Superior temporal gyrus (tissue), 1 donor: ENCODE measurements around the gene THBS3.

Source experiments
- DNase-seq: peaks from one replicate; pipeline ENCODE4 v3.0.0-alpha.2; 2016; ENCODE audit errors: extremely low spot score

The THBS3 gene

DNA sequence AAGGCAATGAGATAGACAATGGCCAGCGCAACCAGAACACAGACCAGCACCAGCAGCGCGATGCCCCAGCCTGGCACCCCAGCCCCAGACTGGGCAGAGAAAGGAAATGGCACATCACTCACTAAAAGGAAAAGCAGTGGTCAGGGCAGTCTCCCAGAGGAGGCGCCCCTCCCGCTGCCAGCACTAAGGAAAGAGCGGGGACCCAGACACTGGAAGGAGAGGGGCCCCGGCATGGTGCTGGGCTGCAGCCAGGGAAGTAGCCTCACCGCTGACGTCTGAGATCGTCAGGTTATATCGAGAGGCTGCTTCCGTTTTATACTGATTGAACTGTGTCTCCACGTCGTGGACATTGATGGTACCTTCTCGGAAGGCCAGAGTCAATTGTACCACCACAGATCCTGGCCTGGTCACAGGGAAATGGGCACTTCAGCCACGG, 20.2 kb downstream of the THBS3 start:
- DNase-seq: no peak

- DNase-seq: no peak
Observed at GRCh38 chr1:155186794-155187455, 20.8 kb downstream of the THBS3 start.

GRCh38 chr1:155186067-155186793, 21.5 kb downstream of the THBS3 start:
- no peak for DNase-seq

GRCh38 chr1:155185783-155186066, 22.0 kb downstream of the THBS3 start:
- DNase-seq: no peak

GRCh38 chr1:155184835-155185782, 22.6 kb downstream of the THBS3 start:
- no peak for DNase-seq

DNA sequence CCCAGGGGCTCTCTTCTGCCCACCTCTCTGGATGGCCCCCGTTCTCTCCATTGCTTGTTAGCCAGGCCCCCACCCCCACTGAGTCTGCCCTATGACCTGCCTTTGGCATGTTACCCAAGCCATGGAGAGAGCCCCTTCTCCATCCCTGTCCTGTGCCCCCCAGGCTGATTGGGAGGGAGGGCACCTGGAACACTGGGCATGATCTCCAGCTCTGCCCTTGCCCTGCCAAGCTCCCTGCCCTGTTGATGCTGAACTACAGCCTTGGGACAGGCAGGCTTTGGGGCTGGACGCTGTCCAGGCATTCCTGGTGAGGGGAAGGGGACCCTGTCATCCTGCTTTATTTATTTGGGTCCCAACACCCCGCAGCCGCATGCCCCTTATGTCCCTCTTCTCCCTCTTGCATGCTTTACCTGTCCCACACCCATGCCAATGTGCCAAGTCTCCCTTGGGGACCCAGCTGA, 23.3 kb downstream of the THBS3 start:
- DNase-seq: no peak

DNA sequence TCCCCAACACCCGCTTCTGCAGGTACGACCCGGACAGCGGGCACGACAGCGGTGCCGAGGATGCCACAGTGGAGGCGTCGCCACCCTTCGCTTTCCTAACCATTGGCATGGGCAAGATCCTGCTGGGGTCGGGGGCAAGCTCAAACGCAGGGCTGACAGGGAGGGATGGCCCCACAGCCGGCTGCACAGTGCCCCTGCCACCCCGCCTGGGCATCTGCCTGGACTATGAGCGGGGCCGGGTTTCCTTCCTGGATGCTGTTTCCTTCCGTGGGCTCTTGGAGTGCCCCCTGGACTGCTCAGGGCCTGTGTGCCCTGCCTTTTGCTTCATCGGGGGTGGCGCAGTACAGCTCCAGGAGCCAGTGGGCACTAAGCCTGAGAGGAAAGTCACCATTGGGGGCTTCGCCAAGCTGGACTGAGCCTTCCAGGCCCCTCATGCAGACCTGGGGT, 23.9 kb downstream of the THBS3 start:
- DNase-seq: no peak

GRCh38 chr1:155182052-155182550, 25.6 kb downstream of the THBS3 start:
- no peak for DNase-seq

GRCh38 chr1:155181371-155182051, 26.2 kb downstream of the THBS3 start:
- no peak for DNase-seq

DNA sequence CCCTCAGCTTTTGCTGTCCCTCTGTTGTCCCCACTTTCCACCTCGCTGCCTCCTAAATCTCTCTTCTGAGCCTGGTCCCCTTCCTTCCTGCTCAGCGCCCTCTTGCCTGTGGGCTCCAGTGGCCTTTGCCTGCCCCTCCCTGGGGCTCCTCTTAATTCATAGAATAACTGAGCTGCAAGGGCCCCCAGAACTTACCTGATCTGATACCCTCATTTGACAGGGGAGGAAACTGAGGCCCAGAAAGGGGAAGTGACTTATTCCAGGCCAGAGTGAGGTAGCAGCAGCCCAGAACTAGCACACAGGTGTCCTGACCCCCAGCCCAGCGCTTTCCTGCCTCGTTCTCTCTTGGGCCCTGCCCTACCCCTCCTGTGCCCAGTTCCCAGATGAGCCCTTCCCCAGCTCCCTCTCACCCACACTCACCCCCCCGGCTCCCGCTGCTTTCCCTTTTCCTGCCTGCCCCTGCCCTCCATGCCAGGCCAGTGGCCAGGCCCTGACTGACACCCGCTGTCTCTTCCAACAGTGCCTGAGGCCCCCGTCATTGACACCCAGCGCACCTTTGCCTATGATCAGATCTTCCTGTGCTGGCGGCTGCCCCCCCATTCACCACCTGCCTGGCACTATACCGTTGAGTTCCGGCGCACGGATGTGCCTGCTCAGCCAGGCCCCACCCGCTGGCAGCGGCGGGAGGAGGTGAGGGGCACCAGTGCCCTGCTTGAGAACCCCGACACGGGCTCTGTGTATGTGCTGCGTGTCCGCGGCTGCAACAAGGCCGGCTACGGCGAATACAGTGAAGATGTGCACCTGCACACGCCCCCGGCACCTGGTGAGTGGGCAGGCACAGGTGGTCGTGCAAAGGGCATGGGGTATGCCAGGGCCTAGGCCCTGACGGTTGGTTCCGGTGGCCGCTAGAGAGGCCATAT, 28.3 kb downstream of the THBS3 start:
- no peak for DNase-seq

GRCh38 chr1:155178441-155179111, 29.1 kb downstream of the THBS3 start:
- DNase-seq: no peak

GRCh38 chr1:155177918-155178281, 29.8 kb downstream of the THBS3 start:
- no peak for DNase-seq

GRCh38 chr1:155177192-155177917, 30.3 kb downstream of the THBS3 start:
- DNase-seq: no peak

DNA sequence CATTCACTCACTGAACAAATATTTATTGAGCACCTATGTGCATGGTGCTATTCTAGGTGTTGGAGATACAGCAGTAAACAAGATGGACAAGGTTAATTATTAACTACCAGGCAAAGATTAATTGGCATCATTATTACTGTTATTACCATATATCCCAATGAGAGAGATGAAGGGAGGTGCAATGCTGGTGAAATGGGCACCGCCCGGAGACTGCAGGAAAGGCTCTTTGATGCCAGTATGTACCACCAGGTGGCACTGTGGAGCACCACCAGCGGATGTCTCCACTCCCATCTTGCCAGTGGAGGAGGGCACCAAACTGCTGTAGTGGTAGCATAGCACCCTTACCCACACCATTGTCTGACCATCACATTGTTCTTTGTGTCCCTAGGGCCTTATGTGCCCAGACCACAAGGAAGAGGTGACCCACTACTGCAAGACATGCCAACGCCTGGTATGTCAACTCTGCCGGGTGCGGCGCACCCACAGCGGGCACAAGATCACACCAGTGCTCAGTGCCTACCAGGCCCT, 31.1 kb downstream of the THBS3 start:
- DNase-seq: peak; percentile 93

GRCh38 chr1:155175927-155176371, 31.7 kb downstream of the THBS3 start:
- no peak for DNase-seq

DNA sequence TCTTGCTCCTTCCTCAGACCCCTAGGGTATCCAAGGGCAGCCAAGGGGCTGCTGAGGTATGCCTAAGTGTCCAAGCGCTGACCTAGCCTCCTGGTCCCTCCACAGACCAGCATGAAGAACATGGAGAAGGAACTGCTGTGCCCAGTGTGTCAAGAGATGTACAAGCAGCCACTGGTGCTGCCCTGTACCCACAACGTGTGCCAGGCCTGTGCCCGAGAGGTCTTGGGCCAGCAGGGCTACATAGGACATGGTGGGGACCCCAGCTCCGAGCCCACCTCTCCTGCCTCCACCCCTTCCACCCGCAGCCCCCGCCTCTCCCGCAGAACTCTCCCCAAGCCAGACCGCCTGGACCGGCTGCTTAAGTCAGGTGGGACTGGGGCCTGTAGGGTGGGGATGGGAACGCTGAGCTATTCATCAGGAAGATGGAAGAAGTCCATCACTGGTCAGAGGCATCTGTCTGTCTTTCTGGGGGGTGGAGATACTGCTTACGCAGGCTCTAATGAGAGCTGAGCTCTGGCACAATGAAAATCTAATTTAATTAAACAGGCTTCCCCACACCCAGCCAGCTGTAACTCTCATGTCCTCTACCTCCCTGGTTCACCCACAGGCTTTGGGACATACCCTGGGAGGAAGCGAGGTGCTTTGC, 32.3 kb downstream of the THBS3 start:
- DNase-seq: no peak

DNA sequence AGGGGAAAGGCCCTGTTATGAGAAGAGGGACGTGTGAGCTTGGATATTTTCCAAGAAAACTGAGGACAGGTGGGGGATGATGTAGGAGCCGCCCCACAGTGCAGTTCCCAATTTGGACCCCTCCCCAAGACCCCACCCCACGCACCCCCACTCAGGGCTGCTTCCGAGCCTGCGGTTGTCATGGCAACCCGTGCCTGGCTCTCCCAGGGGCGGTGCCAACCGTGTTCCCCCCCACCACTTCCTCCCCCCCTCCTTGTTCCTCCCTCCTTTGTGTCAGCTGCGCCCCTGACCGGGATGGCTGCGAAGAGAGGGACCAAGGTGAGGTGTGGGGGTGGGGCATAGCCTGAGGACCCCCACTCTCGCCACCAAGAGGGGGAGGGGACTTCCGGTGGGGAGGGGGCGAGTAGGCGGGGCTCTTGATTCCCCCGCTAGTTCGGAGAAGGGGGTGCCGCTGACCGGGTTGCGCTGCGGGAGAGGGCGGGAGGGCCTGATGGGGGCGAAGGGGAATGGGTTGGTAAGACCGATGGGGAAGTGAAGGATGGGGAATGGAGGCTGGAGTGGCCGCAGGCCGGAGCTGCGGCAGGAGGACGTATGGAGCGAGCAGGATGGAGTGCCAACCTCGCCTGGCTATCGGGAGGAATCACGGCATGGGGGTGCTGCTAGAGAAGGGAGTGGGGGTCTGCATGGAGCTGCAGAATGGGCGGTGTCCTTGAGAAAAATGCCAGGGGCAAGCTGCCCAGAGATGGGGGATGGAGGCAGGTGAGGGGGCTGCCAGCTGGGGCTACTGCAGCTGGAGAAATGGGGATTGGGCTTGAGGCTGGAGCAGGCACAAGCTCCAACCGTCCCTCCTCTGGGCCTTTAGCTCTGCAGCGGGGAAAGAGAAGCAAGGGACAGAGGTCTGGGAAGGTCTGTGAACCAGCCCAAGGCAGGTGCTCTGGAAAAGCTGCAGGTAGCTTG, 33.1 kb downstream of the THBS3 start:
- no peak for DNase-seq
